Thymus (tissue), 11 donors: ENCODE data around the gene TWF2. TPM values are rescaled to one million over a fixed set of nuclear protein-coding genes. Genes with fewer than 3 reads are reported as not detected.

Source experiments
- DNase-seq, 9 donors: peaks; one replicate each; pipeline ENCODE4 v3.0.0-alpha.2; 2013; ENCODE audit warnings: low spot score in 9 of 9, low read depth in 6 of 9, missing footprints in 1 of 9
- H3K27ac ChIP-seq, 2 donors: one replicate each; pipeline ENCODE4 v1.5.1; 2013; ENCODE audit warnings: control low read depth in 1 of 2, low read depth in 1 of 2, low read length in 1 of 2, mild to moderate bottlenecking in 1 of 2, moderate library complexity in 1 of 2
- H3K27me3 ChIP-seq, 2 donors: one replicate each; pipeline ENCODE4 v1.5.1; 2013; ENCODE audit warnings: low read length in 1 of 2; ENCODE audit not compliant: control insufficient read depth in 2 of 2, insufficient read depth in 1 of 2
- H3K36me3 ChIP-seq, 2 donors: one replicate each; pipeline ENCODE4 v1.5.1; 2013; ENCODE audit warnings: low read length in 1 of 2, mild to moderate bottlenecking in 1 of 2, moderate library complexity in 1 of 2; ENCODE audit not compliant: control insufficient read depth in 2 of 2, insufficient read depth in 2 of 2
- H3K4me1 ChIP-seq, 2 donors: one replicate each; pipeline ENCODE4 v1.5.1; 2013; ENCODE audit warnings: low read length in 2 of 2; ENCODE audit not compliant: control insufficient read depth in 2 of 2, insufficient read depth in 2 of 2
- H3K4me3 ChIP-seq, 2 donors: one replicate each; pipeline ENCODE4 v1.5.1; 2013; ENCODE audit warnings: low read length in 2 of 2, control low read depth in 1 of 2, mild to moderate bottlenecking in 1 of 2
- H3K9me3 ChIP-seq, 2 donors: one replicate each; pipeline ENCODE4 v1.5.1; 2013; ENCODE audit warnings: low read length in 1 of 2, mild to moderate bottlenecking in 1 of 2; ENCODE audit not compliant: control insufficient read depth in 2 of 2, insufficient read depth in 1 of 2
- WGBS: extraction: QIAGEN DNeasy Blood & Tissue Kit; methylation state at CpG from one replicate; pipeline ENCODE4 v1.1.7; 2013; 5-methylcytosine and 5-hydroxymethylcytosine counted together
- polyA plus RNA-seq: library from polyadenylated mRNA; stranded (reverse); fragments of 200-250 nt; gene quantifications from one replicate; pipeline ENCODE4 v1.2.3, GENCODE V29; 2013
- total RNA-seq: library from RNA; stranded (reverse); fragments of 120-200 nt; gene quantifications from one replicate; pipeline ENCODE4 v1.2.4, GENCODE V29; 2013
- donor health status: healthy.

TWF2 gene
- total and polyA plus RNA-seq, 2 donors: 60.5 to 62.6 TPM

- Histone ChIP-seq H3K4me3 (no peak overlapping the region), H3K4me1 (peaks cover 0 to 10% of the 10 kb centered on the region in 2 donors), H3K9me3 (no peaks in the 10 kb centered on the region), H3K27ac (no peak overlapping the region), H3K27me3 (no peaks in the 10 kb centered on the region), H3K36me3 (no peaks in the 10 kb centered on the region)
- 96% methylated on average over 9 of the region's 9 CpGs for WGBS
- DNase-seq: no peak
Observed at GRCh38 chr3:52190294-52191074, 48.5 kb downstream of the TWF2 start.

DNA sequence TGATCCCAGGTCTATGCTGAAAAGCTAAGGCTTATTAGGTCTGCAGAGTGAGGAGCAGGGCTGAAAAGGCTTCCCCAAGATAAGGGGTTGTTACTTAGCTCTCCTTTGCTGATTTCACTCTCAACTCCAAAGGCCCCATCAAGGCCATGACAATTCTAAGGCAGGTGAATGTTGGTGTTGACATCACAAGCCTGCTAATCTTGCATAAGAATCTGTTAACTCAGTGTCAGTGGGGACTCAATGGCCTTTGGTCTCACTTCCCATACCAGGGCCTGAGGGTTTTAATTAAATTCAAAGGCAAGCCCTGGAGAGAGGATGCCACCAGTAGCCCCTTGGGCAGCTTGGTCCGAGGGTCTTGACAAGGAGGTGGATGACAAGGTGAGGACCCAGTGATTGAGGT lies 50.4 kb downstream of the TWF2 start:
- H3K27ac ChIP-seq: no peak overlapping the region
- 97% methylated on average over 1 of the region's 1 CpG for WGBS

GRCh38 chr3:52186729-52187128 lies 52.2 kb downstream of the TWF2 start:
- Histone ChIP-seq H3K9me3 (no peaks in the 10 kb centered on the region), H3K27me3 (no peaks in the 10 kb centered on the region), H3K4me3 (no peak overlapping the region), H3K36me3 (no peaks in the 10 kb centered on the region), H3K27ac (no peak overlapping the region), H3K4me1 (peaks cover 0 to 6% of the 10 kb centered on the region in 2 donors)
- 98% methylated on average over 9 of the region's 9 CpGs for WGBS
- no peak for DNase-seq

More for the DNA sequence above, 50.4 kb downstream of the TWF2 start:
- Histone ChIP-seq H3K27me3 (no peaks in the 10 kb centered on the region), H3K36me3 (no peaks in the 10 kb centered on the region), H3K4me3 (no peak overlapping the region), H3K9me3 (no peaks in the 10 kb centered on the region), H3K4me1 (peaks cover 0 to 6% of the 10 kb centered on the region in 2 donors)
- DNase-seq: no peak

DNA sequence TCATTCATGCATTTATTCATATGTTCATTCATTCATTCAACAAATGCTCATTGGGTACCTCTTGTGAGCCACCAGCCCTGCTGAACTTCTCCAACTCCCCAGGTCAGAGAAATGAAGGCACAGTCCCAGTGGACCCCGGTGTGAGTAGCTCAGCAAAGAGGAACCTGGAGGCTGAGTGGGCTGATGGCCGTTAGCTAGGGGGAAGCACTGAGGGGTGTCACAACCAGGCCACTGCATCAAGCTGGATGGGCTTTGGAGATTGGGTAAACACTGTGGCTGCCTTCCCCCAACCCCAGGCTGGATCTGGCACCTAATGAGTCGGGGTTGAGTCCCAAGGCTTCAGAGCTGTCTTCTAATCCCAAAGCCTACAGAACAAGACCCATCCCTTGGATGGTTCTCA lies 53.1 kb downstream of the TWF2 start:
- Histone ChIP-seq H3K9me3 (no peaks in the 10 kb centered on the region), H3K4me1 (peaks cover 0 to 6% of the 10 kb centered on the region in 2 donors), H3K27ac (no peak overlapping the region), H3K27me3 (no peaks in the 10 kb centered on the region), H3K4me3 (no peak overlapping the region), H3K36me3 (no peaks in the 10 kb centered on the region)
- 85% methylated on average over 3 of the region's 3 CpGs for WGBS
- no peak for DNase-seq

DNA sequence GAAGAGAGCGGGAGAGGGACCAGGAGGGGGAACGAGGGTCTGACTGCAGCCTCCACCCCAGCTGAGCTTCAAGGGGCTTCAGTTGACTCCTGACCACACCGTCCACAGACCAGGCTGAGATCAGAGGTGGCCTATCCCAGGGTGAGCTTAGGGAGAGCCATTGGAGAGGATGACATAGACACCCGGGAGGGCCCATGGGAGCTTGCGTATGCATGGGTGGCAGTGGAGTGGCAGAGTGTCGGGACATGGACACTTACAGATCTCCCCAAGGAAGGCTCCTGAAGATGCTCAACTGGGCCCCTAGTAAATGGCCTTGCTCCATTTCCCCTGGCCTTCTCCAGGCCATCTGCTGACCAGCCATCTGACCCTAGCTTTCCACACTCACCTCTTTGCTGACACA lies 53.6 kb downstream of the TWF2 start:
- no peak for DNase-seq

GRCh38 chr3:52184690-52185089 lies 54.3 kb downstream of the TWF2 start:
- no peaks in the 10 kb centered on the region for H3K36me3 ChIP-seq
- no peaks in the 10 kb centered on the region for H3K27me3 ChIP-seq
- WGBS: 97% methylated on average over 8 of the region's 8 CpGs
- peaks cover 0 to 6% of the 10 kb centered on the region in 2 donors for H3K4me1 ChIP-seq
- H3K27ac ChIP-seq: no peak overlapping the region
- H3K9me3 ChIP-seq: no peaks in the 10 kb centered on the region
- H3K4me3 ChIP-seq: no peak overlapping the region
- no peak for DNase-seq

More for the DNA sequence above, 53.6 kb downstream of the TWF2 start:
- Histone ChIP-seq H3K9me3 (no peaks in the 10 kb centered on the region), H3K36me3 (no peaks in the 10 kb centered on the region), H3K4me3 (no peak overlapping the region), H3K4me1 (peaks cover 0 to 6% of the 10 kb centered on the region in 2 donors), H3K27me3 (no peaks in the 10 kb centered on the region), H3K27ac (no peak overlapping the region)
- 98% methylated on average over 6 of the region's 6 CpGs for WGBS

DNA sequence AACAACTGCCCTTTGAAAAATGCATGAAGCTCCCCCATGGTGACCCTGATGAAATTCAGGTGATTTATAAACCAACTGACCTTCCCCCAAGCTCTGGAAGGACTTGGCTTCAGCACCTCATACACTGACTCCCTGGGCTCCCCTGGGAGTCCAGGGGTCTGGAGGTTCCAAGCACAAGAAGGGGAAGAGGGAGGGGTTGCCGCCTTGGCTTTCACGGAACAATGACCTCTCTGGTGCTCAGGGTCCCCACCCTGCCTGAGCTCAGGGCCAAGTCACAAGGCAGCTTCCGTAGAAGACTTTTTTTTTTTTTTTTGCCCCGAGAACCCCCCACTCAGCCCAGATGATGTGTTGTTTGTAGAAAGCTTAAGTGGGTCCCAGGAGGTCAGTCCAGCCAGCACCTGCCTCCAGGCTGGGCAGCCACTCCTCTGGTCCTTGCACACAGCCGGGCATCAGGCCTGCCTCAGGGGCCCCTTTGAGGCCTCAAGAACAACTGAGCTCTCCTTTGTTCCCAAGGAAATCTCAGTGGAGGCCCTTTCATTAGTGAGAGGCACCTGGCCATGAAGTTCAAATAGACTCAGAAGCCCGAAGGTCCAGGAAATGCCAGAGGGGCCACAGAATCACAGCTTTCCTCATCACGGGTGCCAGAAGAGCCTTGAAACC lies 55.0 kb downstream of the TWF2 start:
- H3K36me3 ChIP-seq: no peaks in the 10 kb centered on the region
- no peak overlapping the region for H3K4me3 ChIP-seq
- H3K27ac ChIP-seq: no peak overlapping the region
- peaks cover 0 to 4% of the 10 kb centered on the region in 2 donors for H3K4me1 ChIP-seq
- WGBS: 94% methylated on average over 7 of the region's 7 CpGs
- H3K27me3 ChIP-seq: no peaks in the 10 kb centered on the region
- H3K9me3 ChIP-seq: no peaks in the 10 kb centered on the region
- DNase-seq: no peak

DNA sequence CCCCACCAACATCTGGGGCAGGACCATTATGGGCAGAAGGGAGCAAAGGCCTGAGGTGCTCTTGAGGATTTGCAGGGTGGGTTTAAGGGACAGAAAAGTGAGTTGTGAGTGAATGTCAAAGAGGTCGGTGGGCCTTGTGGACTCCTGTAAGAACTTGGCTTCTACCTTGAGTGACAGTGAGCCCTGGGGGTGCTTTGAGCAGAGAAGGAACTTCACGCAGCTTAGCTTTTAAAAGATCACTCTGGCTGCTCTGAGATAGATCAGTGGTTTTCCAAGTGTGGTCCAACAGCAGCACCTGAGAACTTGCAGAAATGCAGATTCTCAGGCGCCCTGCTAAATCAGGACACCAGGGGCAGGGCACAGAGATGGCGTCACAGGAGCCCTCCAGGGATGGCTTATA lies 56.3 kb downstream of the TWF2 start:
- Histone ChIP-seq H3K27ac (no peak overlapping the region), H3K4me1 (no peaks in the 10 kb centered on the region), H3K9me3 (no peaks in the 10 kb centered on the region), H3K27me3 (no peaks in the 10 kb centered on the region), H3K4me3 (no peak overlapping the region), H3K36me3 (no peaks in the 10 kb centered on the region)
- WGBS: 92% methylated on average over 4 of the region's 4 CpGs
- DNase-seq: no peak

- DNase-seq: no peak
- no peaks in the 10 kb centered on the region for H3K27me3 ChIP-seq
- no peak overlapping the region for H3K27ac ChIP-seq
- H3K4me1 ChIP-seq: no peaks in the 10 kb centered on the region
- H3K36me3 ChIP-seq: no peaks in the 10 kb centered on the region
- H3K4me3 ChIP-seq: no peak overlapping the region
- no peaks in the 10 kb centered on the region for H3K9me3 ChIP-seq
- WGBS: 93% methylated on average over 5 of the region's 5 CpGs
Observed at GRCh38 chr3:52182196-52182595, 56.8 kb downstream of the TWF2 start.
